Epidermal melanocyte (primary cell): Measurements from ENCODE around the gene GHRH.

Source experiments
- DNase-seq: peaks from one replicate; pipeline ENCODE4 v3.0.0; 2011; ENCODE audit warnings: low spot score; ENCODE audit not compliant: insufficient read length

Gene GHRH

DNA sequence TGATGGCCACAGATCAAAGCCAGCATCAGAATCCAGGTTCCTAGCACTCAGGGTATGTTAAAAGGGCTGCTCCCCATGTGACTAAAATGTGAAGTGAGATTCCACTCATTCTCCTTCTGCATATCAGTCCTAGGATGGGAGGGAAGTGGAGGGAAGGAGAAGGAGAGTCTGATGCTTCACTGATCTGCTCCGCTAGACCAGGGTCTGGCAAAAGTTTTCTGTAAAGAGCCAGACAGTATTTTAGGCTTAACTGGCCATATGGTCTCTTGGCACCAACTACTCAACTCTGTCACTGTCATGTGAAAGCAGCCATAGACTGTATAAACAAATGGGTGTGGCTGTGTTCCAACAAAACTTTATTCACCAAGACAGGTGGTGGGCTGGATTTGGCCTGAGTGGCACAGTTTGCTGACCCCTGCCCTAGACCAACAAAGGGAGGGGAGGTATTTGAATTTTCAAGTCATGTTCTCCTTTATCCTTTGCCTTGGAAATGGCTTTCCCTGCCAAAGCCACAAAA is 22.6 kb downstream of the GHRH start:
- DNase-seq: no peak

DNA sequence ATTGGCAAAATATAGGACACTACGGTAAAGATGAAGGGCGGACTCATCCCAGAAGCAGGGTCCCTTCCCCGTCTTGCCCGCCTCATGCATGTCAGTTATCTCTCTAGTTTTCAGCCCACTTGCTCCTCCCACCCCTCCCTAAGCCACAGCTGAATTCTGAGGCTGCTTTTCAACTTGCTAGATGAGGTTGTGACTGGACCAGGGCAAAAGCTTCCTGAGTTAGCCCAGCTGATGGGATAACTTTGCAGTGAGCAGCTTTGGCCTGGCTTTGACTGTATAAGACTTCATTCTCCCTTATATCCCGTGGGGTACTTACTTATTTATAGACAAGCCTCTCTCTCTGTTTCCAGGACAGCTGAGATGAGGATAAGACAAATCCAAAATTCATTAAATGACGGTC is 23.2 kb downstream of the GHRH start:
- no peak for DNase-seq

DNA sequence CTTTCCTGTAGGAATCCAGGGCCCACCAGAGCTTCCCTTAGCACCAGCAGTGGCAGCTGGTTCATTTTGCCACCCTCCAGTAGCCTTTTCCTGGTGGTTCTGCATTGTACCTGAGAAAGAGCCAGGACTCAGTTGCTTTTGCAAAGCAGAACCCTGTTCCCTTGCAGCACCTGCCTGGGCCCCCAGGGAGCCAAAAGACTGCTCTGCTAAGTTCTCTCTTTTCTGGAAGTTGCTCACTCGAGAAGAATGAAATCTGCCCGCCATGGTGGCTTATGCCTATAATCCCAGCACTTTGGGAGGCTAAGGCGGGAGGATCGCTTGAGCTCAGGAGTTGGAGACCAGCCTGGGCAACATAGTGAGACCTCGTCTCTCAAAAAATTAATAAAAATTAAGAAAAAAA is 24.0 kb downstream of the GHRH start:
- no peak for DNase-seq

GRCh38 chr20:37236462-37236861 is 25.2 kb downstream of the GHRH start:
- DNase-seq: no peak

DNA sequence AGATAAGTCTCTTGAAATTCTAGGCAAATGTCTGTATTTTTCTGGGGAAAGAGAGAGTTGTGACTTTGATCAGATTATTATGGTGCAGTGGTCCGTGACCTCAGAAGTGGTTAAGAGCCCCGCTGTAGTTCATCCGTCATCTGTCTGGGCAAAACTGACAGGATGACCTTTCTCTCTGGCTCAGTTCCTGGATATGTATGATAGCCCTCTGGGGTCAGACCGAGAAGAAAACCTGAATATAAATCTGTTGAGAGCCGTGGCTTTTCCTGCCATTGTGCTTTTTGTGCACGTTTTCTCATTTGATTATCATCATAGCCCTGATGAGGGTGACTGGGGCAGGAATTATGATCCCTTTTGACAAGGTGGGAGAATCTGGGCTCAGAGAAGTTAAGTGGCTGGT is 26.5 kb downstream of the GHRH start:
- DNase-seq: no peak

GRCh38 chr20:37234254-37234581 is 27.4 kb downstream of the GHRH start:
- no peak for DNase-seq

DNA sequence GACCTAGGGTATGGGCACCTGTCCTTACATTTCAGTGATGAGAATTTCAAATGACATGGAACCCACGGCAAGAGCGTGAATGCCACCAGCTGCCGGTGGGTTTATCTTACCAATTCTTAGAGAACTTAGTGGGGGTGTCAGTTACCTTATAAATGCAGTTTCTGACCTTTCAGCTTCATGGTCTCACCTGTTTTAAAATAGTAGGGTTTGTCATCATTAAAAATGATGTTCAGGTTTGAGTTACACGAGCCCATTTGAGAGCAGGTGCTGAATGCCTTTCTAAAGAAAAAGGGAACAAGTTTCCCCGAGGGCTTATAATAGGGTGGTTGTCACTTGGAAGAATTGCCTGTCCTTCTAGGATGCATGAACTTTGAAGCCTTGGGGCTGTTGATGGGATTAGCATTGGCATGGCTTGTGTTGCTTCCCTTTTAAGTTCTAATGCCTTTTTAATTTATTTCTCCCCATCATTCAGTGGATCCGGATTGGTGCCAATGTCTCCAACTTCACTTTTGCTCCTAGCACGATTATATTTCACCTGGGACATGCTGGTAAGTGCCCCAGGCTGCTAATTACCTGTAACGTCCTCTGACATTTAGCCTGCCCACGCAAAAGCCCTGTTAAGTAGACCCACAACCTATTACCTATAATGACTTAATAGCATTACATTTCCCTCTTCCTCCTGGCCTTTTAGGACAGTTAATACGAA is 27.9 kb downstream of the GHRH start:
- no peak for DNase-seq

- DNase-seq: no peak
Measured at GRCh38 chr20:37231947-37232630, 29.5 kb downstream of the GHRH start.

- no peak for DNase-seq
Measured at GRCh38 chr20:37230200-37230599, 31.4 kb downstream of the GHRH start.

- DNase-seq: no peak
Measured at GRCh38 chr20:37229357-37229756, 32.3 kb downstream of the GHRH start.

DNA sequence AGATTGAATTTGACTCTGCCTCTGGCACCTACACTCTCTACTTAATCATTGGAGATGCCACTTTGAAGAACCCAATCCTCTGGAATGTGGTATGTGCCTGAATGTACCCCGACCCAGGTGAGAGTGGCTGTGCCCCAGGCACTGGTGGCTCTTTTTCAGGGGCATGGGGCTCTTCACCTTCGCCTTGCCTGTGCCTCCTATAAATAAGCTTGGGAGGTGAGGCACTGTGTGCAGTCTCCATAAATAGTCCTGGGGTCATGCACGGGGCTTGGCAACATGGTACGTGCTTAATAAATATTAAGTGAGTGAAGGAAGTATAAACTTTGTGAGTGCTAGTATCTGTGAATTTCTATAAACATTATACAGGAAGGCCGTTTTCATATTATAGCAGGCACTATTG is 33.0 kb downstream of the GHRH start:
- DNase-seq: no peak

GRCh38 chr20:37228082-37228481 is 33.5 kb downstream of the GHRH start:
- DNase-seq: no peak

GRCh38 chr20:37226889-37227288 is 34.7 kb downstream of the GHRH start:
- DNase-seq: no peak

DNA sequence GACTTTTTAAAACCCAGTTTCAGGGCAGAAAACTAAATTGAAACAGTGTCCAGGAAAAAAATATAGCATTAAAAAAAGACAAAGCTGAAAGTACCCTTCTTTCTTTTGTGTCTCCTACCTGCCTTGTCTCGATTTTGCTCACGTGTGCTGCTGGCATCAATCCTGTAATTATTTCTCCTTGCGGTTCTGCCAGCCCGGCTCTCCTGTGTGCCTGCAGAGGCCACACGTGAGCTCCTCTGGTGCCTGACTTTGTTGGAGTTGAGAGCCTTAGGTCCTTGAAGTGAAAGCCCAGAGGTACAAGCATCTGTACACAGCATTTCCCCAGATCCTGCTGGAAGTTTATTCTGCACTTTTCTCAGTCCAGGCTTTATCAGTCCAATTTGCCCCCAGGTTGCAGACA is 36.5 kb downstream of the GHRH start:
- DNase-seq: no peak

DNA sequence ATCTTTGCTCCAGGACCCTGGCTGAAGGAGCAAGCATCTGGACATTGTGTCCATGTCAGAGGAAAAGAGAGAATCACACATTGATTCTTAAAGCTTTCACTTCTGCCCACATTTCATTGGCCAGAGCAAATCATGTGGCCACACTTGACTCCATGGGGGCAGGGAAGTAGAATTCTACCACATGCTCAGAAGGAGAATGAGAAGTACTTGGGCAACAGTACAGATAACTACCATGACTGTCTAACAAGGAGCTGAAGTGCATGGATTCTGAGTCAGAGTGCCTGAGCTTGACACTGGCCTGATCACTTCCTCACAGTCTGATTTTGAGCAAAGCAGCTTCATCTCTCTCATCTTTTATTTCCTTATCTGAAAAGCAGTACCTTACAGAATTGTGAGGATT is 38.6 kb downstream of the GHRH start:
- DNase-seq: peak; percentile 57

DNA sequence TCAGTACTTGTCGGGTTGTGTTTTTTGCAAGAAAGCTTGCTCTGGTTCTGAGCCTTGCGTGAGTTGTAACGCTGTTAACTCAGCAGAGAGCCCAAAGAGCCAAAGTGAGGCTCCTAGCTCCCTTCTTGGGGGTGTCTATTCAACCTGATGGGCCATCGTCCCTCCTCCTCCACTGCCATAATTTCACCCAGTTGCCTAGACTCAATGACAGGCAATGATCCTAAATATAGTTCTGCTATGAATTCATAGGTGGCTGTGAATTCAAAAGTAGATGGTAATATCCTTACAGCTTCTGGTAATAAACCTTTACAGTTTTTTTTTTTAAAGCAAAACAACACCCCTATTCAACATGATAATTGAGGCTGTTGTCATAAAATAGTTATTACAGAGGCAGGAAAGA is 39.5 kb downstream of the GHRH start:
- no peak for DNase-seq

GRCh38 chr20:37220731-37221130 is 40.9 kb downstream of the GHRH start:
- DNase-seq: no peak

DNA sequence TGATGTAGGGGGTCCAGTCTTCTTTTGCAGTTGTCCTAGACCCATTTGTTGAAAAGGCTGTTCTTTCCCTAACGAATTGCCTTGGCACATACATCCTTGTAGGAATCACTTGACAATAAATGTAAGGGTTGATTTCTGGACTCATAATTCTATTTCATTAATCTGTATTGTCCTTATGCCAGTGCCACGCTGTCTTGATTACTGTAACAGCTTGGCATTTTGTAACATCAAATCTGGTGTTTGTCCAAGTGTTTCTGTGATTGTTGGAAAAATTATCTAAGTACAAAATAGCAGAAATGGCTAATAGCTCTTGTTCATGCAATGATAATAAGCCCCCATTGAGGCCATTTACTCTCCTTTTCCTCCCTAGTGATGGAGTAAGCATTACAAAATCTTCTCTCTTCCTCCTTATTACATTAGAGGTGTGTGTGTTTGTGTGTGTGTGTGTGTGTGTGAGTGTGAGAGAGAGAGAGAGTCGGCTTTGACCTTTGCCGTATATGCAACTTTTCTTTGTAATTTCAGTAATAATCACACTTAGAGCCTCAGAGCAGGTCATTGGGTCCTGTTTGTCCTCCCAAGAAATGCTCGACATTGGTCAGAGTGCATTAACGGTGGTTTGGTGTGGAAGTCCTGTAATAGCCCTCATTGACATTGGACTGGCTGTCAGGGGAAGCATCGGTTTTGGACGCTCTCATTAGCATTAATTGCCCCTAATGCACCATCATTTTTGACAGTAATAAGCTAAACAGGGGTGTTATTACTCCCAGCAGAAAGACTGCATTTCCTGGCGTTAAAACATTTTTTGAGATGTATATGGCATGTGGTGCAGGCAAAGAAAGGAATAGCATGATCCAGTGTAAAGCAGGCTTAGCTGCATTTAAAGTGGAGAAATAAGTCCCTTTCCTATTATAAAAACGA is 41.6 kb downstream of the GHRH start:
- no peak for DNase-seq

DNA sequence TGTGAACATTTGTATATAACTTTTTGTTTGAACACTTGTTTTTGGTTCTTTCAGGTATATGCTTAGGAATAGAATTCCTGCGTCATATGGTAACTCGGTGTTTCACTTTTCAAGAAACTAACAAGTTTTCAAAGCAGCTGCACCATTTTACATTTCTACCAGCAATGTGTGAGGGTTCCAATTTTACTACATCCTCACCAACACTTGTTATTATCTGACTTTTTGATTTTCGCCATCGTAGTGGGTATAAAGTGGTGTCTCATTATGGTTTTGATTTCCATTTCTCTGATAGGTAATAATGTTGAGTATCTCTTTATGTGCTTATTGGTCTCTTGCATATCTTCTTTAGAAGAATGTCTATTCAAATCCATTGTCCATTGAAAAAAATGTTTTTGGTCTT is 42.6 kb downstream of the GHRH start:
- DNase-seq: no peak

GRCh38 chr20:37218441-37218840 is 43.2 kb downstream of the GHRH start:
- no peak for DNase-seq

- no peak for DNase-seq
Measured at GRCh38 chr20:37209661-37210314, 51.8 kb downstream of the GHRH start.

- no peak for DNase-seq
Measured at GRCh38 chr20:37209193-37209592, 52.4 kb downstream of the GHRH start.
